ENCODE data around the gene F2RL2. TPM values are rescaled to one million over a fixed set of nuclear protein-coding genes. Genes with fewer than 3 reads are reported as not detected.

F2RL2 gene
- total RNA-seq, 1 experiment from 2014 or later = not detected

GRCh38 chr5:76667495-76667894 is 44.3 kb upstream of the F2RL2 start:
- Histone ChIP-seq H2BK5ac (ENCODE audit: insufficient read length, low read length) (no peak overlapping the region), H3K14ac (ENCODE audit: insufficient read depth, low read length) (no peak overlapping the region), H4K91ac (ENCODE audit: insufficient read length, low read depth, low read length) (no peak overlapping the region), H3K79me1 (ENCODE audit: insufficient read depth, low read depth, low read length, poor library complexity, severe bottlenecking) (no peaks in the 10 kb centered on the region), H2AK5ac (ENCODE audit: insufficient read length, low read length) (no peak overlapping the region), H2BK15ac (ENCODE audit: low read depth, low read length) (no peak overlapping the region), H4K8ac (replicated peaks; ENCODE audit: insufficient read length, low read depth, low read length) (no peak overlapping the region), H3K4me2 (ENCODE audit: insufficient read depth, insufficient read length, low read length) (no peak overlapping the region), H4K20me1 (ENCODE audit: control insufficient read depth, insufficient read depth, insufficient read length) (no peaks in the 10 kb centered on the region), H3K18ac (ENCODE audit: insufficient read length, low read depth, low read length) (no peak overlapping the region), H3T11ph (ENCODE audit: low read length) (no peak overlapping the region), H4K5ac (ENCODE audit: insufficient read length, low read depth, low read length) (no peak overlapping the region), H3K79me2 (ENCODE audit: insufficient read depth, low read length) (no peaks in the 10 kb centered on the region), H3K27ac (ENCODE audit: insufficient read length, low read depth, low read length) (no peak overlapping the region), H3K27me3 (ENCODE audit: insufficient read depth, low read length) (no peaks in the 10 kb centered on the region), H3K23ac (ENCODE audit: insufficient read length, low read depth, low read length) (no peak overlapping the region), H3K23me2 (ENCODE audit: insufficient read length, low read depth, low read length, poor library complexity, severe bottlenecking) (no peaks in the 10 kb centered on the region), H2AFZ (ENCODE audit: low read length) (no peak overlapping the region), H3K9me3 (ENCODE audit: control insufficient read depth, low read depth, low read length) (no peaks in the 10 kb centered on the region), H3K9ac (ENCODE audit: extremely low read depth, insufficient read length, low read length) (no peak overlapping the region), H2BK12ac (ENCODE audit: insufficient read length, low read depth, low read length) (no peak overlapping the region), H2BK20ac (ENCODE audit: low read depth, low read length, poor library complexity, severe bottlenecking) (no peak overlapping the region), H2BK120ac (ENCODE audit: low read depth, low read length, poor library complexity, severe bottlenecking) (no peak overlapping the region), H3K4ac (ENCODE audit: low read depth, low read length) (no peak overlapping the region), H3K4me1 (ENCODE audit: insufficient read depth, low read length) (no peaks in the 10 kb centered on the region), H3K56ac (ENCODE audit: insufficient read length, low read depth, low read length) (no peak overlapping the region)
- no peak for TF ChIP-seq CTCF (conservative IDR thresholded peaks at IDR 0.05)
- H3K9me3 Mint-ChIP-seq = no peaks in the 10 kb centered on the region
- H3K36me3 Mint-ChIP-seq (ENCODE audit: insufficient read depth in 1 of 3, low read depth in 3 of 3) = peaks cover 0 to 10% (median 9%) of the 10 kb centered on the region in 3 experiments; a peak in 6 of 7 replicates
- H3K4me1 Mint-ChIP-seq = no peaks in the 10 kb centered on the region
- WGBS (ENCODE audit: extremely low coverage, insufficient read length, low lambda C conversion rate) = no CpG with 5 or more reads among the region's 2 CpGs
- H3K27ac Mint-ChIP-seq = no peak overlapping the region
- DNase-seq = no peak
- no peak overlapping the region for H3K4me3 Mint-ChIP-seq
- H3K27me3 Mint-ChIP-seq (ENCODE audit: low read depth) = no peaks in the 10 kb centered on the region; the same call in 1 of the 2 replicates

Data from H9 (cell line).